ENCODE measurements around the gene LPAR1. TPM values are rescaled to one million over a fixed set of nuclear protein-coding genes. Genes with fewer than 3 reads are reported as not detected.

LPAR1 gene
- total RNA-seq, 1 donor from 2014 or later: 8.5 TPM

DNA sequence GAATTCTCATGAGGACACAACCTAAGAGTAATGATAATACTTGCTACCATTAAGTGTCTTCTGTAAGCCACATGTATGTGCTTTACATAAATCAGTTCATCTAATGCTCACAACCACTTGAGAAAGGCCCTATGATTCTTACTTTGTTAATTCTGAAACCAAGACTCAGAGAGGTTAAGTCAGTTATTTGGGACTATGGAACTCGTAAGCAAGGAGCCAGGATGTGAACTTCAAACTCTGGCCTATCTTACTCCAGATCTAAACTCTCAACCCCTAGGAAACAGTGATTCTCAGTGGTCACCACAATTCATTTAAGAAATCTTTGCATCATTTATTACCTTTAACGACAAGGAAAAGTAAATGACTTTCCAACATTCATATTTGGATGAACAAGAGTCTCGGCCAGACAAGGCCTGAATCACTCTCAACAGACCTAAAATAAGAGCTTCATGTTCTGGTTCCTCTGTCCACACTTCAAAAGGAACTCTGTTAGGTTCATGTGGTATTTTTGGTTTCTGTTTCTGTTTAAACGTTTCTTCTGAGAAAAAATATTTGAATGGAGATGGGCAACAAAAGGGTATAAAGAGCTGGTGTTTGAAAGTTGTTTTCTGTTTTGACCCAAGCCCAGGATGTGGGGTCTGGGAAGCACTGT lies 104.8 kb downstream of the LPAR1 start:
- no peak for DNase-seq (ENCODE audit: low read depth)
- no peak overlapping the region for H3K4me3 ChIP-seq (ENCODE audit: low read depth, low read length)
- TF ChIP-seq, protein P1, sequence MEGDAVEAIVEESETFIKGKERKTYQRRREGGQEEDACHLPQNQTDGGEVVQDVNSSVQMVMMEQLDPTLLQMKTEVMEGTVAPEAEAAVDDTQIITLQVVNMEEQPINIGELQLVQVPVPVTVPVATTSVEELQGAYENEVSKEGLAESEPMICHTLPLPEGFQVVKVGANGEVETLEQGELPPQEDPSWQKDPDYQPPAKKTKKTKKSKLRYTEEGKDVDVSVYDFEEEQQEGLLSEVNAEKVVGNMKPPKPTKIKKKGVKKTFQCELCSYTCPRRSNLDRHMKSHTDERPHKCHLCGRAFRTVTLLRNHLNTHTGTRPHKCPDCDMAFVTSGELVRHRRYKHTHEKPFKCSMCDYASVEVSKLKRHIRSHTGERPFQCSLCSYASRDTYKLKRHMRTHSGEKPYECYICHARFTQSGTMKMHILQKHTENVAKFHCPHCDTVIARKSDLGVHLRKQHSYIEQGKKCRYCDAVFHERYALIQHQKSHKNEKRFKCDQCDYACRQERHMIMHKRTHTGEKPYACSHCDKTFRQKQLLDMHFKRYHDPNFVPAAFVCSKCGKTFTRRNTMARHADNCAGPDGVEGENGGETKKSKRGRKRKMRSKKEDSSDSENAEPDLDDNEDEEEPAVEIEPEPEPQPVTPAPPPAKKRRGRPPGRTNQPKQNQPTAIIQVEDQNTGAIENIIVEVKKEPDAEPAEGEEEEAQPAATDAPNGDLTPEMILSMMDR (conservative IDR thresholded peaks at IDR 0.05; ENCODE audit: low read depth, low read length): no peak

DNA sequence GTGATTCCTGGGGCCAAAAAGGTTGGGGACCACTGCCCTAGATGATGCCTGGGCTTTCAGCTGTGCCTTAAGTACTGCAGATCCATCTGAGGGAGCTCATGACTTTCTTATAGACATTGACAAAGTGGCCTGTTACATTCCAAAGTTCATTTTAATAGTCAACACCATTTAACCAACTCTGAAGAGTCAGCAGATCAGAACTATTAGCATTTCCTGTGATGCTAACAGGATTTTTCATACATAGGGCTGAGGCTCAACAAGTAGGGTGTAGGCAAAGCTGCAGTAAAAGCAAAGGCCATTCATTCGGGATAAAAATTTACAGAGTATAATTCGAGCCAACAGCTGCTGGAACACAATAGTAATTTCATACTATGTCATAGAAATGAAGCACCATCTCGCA lies 105.4 kb downstream of the LPAR1 start:
- no peak for DNase-seq (ENCODE audit: low read depth)
- TF ChIP-seq, protein P1 (conservative IDR thresholded peaks at IDR 0.05; ENCODE audit: low read depth, low read length): no peak
- no peak overlapping the region for H3K4me3 ChIP-seq (ENCODE audit: low read depth, low read length)

DNA sequence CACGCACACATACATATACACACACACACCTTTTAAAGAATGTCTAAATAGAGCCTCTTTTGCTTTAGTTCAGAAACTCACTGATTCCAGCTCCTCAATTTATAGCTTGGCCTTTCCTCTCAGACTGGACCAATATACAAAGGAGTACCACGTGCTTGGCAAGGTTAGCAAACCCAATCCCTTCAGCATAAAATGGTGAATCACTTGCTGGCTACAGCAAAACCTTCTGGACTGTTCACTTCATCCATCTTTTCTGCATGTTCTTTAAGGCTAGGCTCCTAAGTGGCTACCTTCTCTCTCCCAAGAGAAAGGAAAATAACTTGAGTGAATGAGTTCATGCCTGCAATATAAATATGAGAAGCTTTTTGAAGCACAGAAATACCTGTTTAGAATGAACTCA lies 109.7 kb downstream of the LPAR1 start:
- DNase-seq (ENCODE audit: low read depth): no peak
- TF ChIP-seq, protein P1 (conservative IDR thresholded peaks at IDR 0.05; ENCODE audit: low read depth, low read length): no peak
- no peak overlapping the region for H3K4me3 ChIP-seq (ENCODE audit: low read depth, low read length)

DNA sequence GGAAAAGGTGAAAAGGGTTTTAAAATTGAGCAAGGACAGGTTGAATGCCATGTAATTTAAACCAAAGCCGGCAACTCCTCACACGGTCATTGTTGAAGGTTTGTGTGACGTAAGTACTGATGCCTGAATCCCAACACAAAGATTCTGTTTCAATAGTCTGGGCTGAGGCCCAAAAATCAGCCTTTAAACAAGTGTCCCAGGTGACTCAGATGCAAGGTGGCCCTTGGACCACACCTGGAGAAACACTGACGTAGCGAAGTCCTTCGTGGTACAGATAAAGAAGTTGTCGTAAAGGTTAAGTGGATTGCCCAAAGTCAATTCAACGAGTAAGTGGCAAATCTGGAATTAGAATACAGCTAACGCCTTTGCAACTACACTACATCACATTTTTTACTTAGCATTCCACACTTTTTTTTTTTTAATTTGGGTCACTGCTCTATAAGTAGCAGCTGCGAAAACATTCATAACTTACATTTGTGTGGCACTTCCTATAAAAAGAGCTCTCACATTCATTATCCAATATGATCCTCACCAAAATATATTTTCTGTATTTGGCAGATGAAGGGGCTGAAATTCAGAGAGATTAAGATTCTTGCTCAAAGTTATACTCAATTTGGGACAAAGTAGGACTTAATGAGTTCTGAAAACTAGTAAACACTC lies 111.3 kb downstream of the LPAR1 start:
- DNase-seq (ENCODE audit: low read depth): no peak
- TF ChIP-seq, protein P1 (conservative IDR thresholded peaks at IDR 0.05; ENCODE audit: low read depth, low read length): no peak
- no peak overlapping the region for H3K4me3 ChIP-seq (ENCODE audit: low read depth, low read length)

DNA sequence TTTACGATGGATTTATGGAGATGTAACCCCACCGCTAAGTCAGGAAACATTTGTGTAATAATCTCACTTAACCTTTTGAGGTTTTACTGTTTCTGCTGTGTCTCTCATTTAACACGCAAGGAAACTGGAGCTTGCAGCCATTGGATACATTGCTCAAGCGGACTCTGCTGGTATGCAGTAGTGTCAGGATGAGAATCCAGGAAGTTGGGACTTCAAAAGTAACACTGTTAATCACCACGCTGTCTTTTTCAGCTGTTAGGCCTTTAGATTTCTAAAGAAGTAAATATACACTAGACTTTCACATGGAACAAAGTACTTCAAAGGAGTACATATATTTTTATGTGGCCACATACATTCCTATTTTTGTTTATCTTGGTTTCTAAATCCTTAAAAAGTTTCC lies 114.7 kb downstream of the LPAR1 start:
- TF ChIP-seq, protein P1 (conservative IDR thresholded peaks at IDR 0.05; ENCODE audit: low read depth, low read length): no peak
- H3K4me3 ChIP-seq (ENCODE audit: low read depth, low read length): no peak overlapping the region
- DNase-seq (ENCODE audit: low read depth): no peak

DNA sequence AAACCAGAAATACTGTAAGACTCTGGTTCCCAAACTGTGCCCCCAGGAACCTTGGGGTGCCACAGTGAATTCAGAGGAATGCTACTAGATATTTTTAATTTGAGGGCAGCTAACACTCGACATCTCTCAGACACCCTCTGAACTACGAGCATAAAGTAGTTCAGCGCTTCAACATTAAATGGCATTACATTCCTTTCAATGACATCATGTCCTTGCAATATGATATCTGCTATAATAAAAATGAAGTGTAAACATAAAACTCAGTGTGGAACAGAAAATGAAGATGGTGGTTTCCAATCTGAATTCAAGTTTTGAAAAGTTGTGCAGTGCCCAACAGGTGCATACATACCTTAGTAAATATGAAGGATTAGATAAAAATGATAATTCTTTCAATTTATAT lies 116.1 kb downstream of the LPAR1 start:
- no peak for DNase-seq (ENCODE audit: low read depth)
- no peak overlapping the region for H3K4me3 ChIP-seq (ENCODE audit: low read depth, low read length)
- TF ChIP-seq, protein P1 (conservative IDR thresholded peaks at IDR 0.05; ENCODE audit: low read depth, low read length): no peak

DNA sequence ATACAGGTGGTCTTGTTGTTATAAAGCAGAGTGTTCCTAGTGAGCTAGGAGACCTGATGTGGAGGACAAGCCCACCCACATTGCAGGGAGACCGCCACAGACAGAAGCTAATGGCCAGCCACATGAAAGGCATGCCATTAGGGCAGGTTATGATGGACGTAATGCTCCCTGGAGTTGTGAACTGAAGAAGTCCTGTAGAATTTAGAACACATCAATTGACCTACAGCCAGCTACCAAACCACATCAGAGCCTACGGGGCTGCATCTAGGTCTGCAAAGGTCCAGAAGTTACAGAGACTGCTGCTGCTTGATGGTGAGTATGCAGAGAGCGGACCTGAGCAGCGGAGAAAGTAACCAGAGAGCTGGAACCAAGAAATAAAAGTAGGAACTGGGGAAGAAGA lies 116.6 kb downstream of the LPAR1 start:
- TF ChIP-seq, protein P1 (conservative IDR thresholded peaks at IDR 0.05; ENCODE audit: low read depth, low read length): no peak
- no peak overlapping the region for H3K4me3 ChIP-seq (ENCODE audit: low read depth, low read length)
- no peak for DNase-seq (ENCODE audit: low read depth)

Data from epithelial cell of proximal tubule (primary cell).